HepG2 (cell line): Measurements from ENCODE around the gene DZIP1L.

Source experiments
- CREB1 ChIP-seq, 2 experiments: fragments of 450-650 bp in 1 of 2; IDR thresholded peaks; 2 replicates each; pipeline ENCODE4 v1.6.1; 2016 to 2017; ENCODE audit warnings: control low read depth in 1 of 2, mild to moderate bottlenecking in 1 of 2, missing compliant biosample characterization in 1 of 2, missing genetic modification characterization in 1 of 2
- CTCF ChIP-seq: sonication (generic); formaldehyde crosslinking; IDR thresholded peaks from 2 replicates; pipeline ENCODE4 v1.5.0; 2020; ENCODE audit warnings: mild to moderate bottlenecking, missing genetic modification reagents, moderate library complexity
- EZH2 ChIP-seq: conservative IDR thresholded peaks from 2 replicates; pipeline ENCODE4 v1.6.1; 2012; ENCODE audit warnings: mild to moderate bottlenecking, low read depth, low read length, moderate library complexity
- FOXA1 ChIP-seq, 2 experiments: fragments of 450-650 bp in 1 of 2; sonication (generic) in 1 of 2; formaldehyde crosslinking in 1 of 2; IDR thresholded peaks; 2 replicates each; pipeline versions ENCODE4 v1.4.0 to v1.6.1; 2016 to 2020; ENCODE audit warnings: missing genetic modification reagents in 1 of 2
- KAT7 ChIP-seq: IDR thresholded peaks from 2 replicates; pipeline ENCODE4 v1.6.1; 2018; ENCODE audit warnings: borderline replicate concordance, missing compliant biosample characterization
- MYC ChIP-seq: sonication (generic); formaldehyde crosslinking; IDR thresholded peaks from 2 replicates; pipeline ENCODE4 v1.9.0; 2021; ENCODE audit warnings: missing genetic modification reagents, borderline replicate concordance
- RAD51 ChIP-seq: fragments of 450-650 bp; IDR thresholded peaks from 2 replicates; pipeline ENCODE4 v1.6.1; 2016; ENCODE audit warnings: borderline replicate concordance
- SIN3B ChIP-seq: fragments of 150-350 bp; IDR thresholded peaks from 2 replicates; pipeline ENCODE4 v1.6.1; 2014; ENCODE audit warnings: low read length
- ZMYM3 ChIP-seq: sonication (generic); formaldehyde crosslinking; IDR thresholded peaks from 2 replicates; pipeline ENCODE4 v1.5.1; 2020; ENCODE audit warnings: mild to moderate bottlenecking, missing genetic modification reagents
- ZNF790 ChIP-seq: sonication (generic); formaldehyde crosslinking; IDR thresholded peaks from 2 replicates; pipeline ENCODE4 v1.8.0; 2022; ENCODE audit warnings: missing genetic modification reagents, mild to moderate bottlenecking, borderline replicate concordance
- TF ChIP-seq, protein P1 (sequence below): sonication (generic); formaldehyde crosslinking; conservative IDR thresholded peaks from 2 replicates; pipeline ENCODE4 v1.4.0; 2020; ENCODE audit warnings: missing genetic modification reagents

GRCh38 chr3:138137861-138138260, 22.5 kb upstream of the DZIP1L start:
- no peak for TF ChIP-seq FOXA1 (IDR thresholded peaks at IDR 0.05)
- TF ChIP-seq FOXA1 (CRISPR knock-in tag; IDR thresholded peaks at IDR 0.05) = no peak
- TF ChIP-seq RAD51 = no peak
- TF ChIP-seq MYC = no peak
- TF ChIP-seq ZNF790 (CRISPR knock-in tag) = no peak
- no peak for TF ChIP-seq SIN3B
- TF ChIP-seq, protein P1, sequence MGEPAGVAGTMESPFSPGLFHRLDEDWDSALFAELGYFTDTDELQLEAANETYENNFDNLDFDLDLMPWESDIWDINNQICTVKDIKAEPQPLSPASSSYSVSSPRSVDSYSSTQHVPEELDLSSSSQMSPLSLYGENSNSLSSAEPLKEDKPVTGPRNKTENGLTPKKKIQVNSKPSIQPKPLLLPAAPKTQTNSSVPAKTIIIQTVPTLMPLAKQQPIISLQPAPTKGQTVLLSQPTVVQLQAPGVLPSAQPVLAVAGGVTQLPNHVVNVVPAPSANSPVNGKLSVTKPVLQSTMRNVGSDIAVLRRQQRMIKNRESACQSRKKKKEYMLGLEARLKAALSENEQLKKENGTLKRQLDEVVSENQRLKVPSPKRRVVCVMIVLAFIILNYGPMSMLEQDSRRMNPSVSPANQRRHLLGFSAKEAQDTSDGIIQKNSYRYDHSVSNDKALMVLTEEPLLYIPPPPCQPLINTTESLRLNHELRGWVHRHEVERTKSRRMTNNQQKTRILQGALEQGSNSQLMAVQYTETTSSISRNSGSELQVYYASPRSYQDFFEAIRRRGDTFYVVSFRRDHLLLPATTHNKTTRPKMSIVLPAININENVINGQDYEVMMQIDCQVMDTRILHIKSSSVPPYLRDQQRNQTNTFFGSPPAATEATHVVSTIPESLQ (CRISPR knock-in tag) = no peak
- TF ChIP-seq ZMYM3 (CRISPR knock-in tag) = no peak
- TF ChIP-seq CTCF (CRISPR knock-in tag) = no peak
- no peak for TF ChIP-seq EZH2
- TF ChIP-seq CREB1 (IDR thresholded peaks at IDR 0.05) = no peak
- no peak for TF ChIP-seq CREB1 (CRISPR knock-in tag; IDR thresholded peaks at IDR 0.05)
- no peak for TF ChIP-seq KAT7
